Heart right ventricle (tissue), 16 donors: ENCODE data around the gene STK38L. TPM values are rescaled to one million over a fixed set of nuclear protein-coding genes. Genes with fewer than 3 reads are reported as not detected.

Source experiments
- ATAC-seq, 8 donors: fragments of 200-7000 bp; cut with Tn5 transposase; one replicate each; pipeline ENCODE4 v1.9.1; 2020; ENCODE audit warnings: mild to moderate bottlenecking in 8 of 8, moderate library complexity in 8 of 8, moderate number of reproducible peaks in 1 of 8
- DNase-seq, 2 donors: peaks; one replicate each; pipeline ENCODE4 v3.0.0-alpha.2; 2020
- H3K27ac ChIP-seq, 10 donors: fragments of 200-600 bp; sonication (generic) in 2 of 10; one replicate each; pipeline versions ENCODE4 v1.5.0 to v1.8.0; 2020 to 2022; ENCODE audit warnings: mild to moderate bottlenecking in 3 of 10
- H3K27me3 ChIP-seq, 7 donors: fragments of 200-600 bp; one replicate each; pipeline ENCODE4 v1.8.0; 2021 to 2022; ENCODE audit warnings: mild to moderate bottlenecking in 2 of 7
- H3K36me3 ChIP-seq, 9 donors: fragments of 200-600 bp; sonication (generic) in 1 of 9; one replicate each; pipeline versions ENCODE4 v1.5.0 to v1.8.0; 2020 to 2022; ENCODE audit warnings: mild to moderate bottlenecking in 2 of 9
- H3K4me1 ChIP-seq, 9 donors: fragments of 200-600 bp; sonication (generic) in 1 of 9; one replicate each; pipeline versions ENCODE4 v1.5.0 to v1.8.0; 2020 to 2022; ENCODE audit warnings: mild to moderate bottlenecking in 4 of 9
- H3K4me3 ChIP-seq, 10 donors: fragments of 200-600 bp; sonication (generic) in 2 of 10; one replicate each; pipeline versions ENCODE4 v1.5.0 to v1.8.0; 2020 to 2022; ENCODE audit warnings: mild to moderate bottlenecking in 7 of 10, moderate library complexity in 2 of 10
- H3K9me3 ChIP-seq, 11 donors: fragments of 200-600 bp in 10 of 11; sonication (generic) in 2 of 11; one replicate each; pipeline versions ENCODE4 v1.5.0 to v1.8.0; 2013 to 2022; ENCODE audit warnings: mild to moderate bottlenecking in 2 of 11, control low read depth in 1 of 11, moderate library complexity in 1 of 11
- WGBS, 2 donors: extraction: QIAGEN DNeasy Blood & Tissue Kit; methylation state at CpG; one replicate each; pipeline ENCODE4 v1.1.7; 2013; ENCODE audit warnings: inconsistent platforms in 1 of 2; 5-methylcytosine and 5-hydroxymethylcytosine counted together
- intact Hi-C, 10 donors: fragments of 100-400 bp; cut with DNase I; formaldehyde crosslinking; loops; one replicate each; pipeline versions ENCODE4 v1.11.1 to v1.14.2; 2022
- polyA plus RNA-seq, 2 donors: library from polyadenylated mRNA; stranded (reverse); fragments of 200-250 nt; gene quantifications; one replicate each; pipeline ENCODE4 v1.2.3, GENCODE V29; 2013
- total RNA-seq, 10 donors: library from RNA; stranded (reverse); fragmentation: NEBNext Ultra II Directional in 3 of 10; extraction: Animal tissue kit (Norgen Biotek cat#: 25700) in 3 of 10; gene quantifications; one replicate each; pipeline versions ENCODE4 v1.2.1 to v1.2.4, GENCODE V29; 2021 to 2023
- TF ChIP-seq, protein P1 (sequence below), 9 donors: fragments of 200-600 bp; sonication (generic) in 2 of 9; IDR thresholded peaks; one replicate each; pipeline versions ENCODE4 v1.5.0 to v1.8.0; 2021 to 2022; ENCODE audit warnings: antibody characterized with exemption in 9 of 9, mild to moderate bottlenecking in 5 of 9, moderate library complexity in 1 of 9
- donor health status: Arrhythmogenic right ventricular cardiomyopathy.
- donor health status: ischemic (EF 13 %, LVEDD 7.1; RV severe dilation, severe dysfunction).
- donor health status: healthy with polysubstance abuse.
- donor health status: DM: no; HTN: yes; CAD: no.
- donor health status: DM: no; HTN: no; CAD: no.
- donor health status: ischemic (EF 25% LVEDD 6.9; RV normal size, moderate dysfunction).
- donor health status: ischemic (EF 25% LVEDD 5.7; RV mildly dilated, moderate dysfunction).
- donor health status: healthy.
- donor health status: DM: yes; HTN: yes; CAD: no.
- donor health status: Ischemic cardiomyopathy.
- donor health status: ischemic (EF 35%, LVEDD 5.7; RV mildly dilated, moderate dysfunction).
- donor health status: nonischemic (EF 11% LVEDD 7.7; RV severe dilation, severe dysfunction).
- donor health status: DM: yes; HTN: yes; CAD: no.
- donor health status: PGD.
- donor health status: ischemic (EF 29% LVEDD 5.4; RV normal size, mild dysfunction).
- donor health status: nonischemic (EF 23%, LVEDD 6.1; RV moderate dilation, normal function).

The STK38L gene
- total and polyA plus RNA-seq, 12 donors, result 9.5 to 165 (median 82.5) TPM

DNA sequence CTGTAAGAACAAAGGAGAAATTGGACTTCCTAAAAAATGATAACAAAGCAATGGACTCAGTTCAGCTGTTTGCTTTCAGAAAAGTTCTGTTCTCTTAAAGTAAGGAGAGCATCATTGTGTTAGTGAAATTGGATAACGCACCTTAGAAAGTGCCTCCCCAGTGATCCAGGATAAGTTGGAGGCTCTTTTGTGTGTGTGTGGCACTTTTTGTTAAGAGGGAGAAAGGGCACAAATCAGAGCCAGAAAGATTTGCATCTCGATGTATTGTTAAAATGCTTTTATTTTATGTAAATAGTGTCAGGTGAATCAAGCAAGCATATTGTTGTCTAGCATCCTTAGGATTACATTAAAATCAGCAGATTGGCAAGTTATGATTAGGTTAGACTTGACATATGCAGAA, 2.1 kb downstream of the STK38L start:
- Histone ChIP-seq H3K27me3 (no peaks in the 10 kb centered on the region), H3K4me3 (peak overlapping the region in 9 of 10 donors; percentile 62 to 94 (median 82)), H3K9me3 (no peaks in the 10 kb centered on the region), H3K4me1 (peaks cover 0 to 60% (median 45%) of the 10 kb centered on the region in 9 donors), H3K36me3 (no peaks in the 10 kb centered on the region), H3K27ac (peak overlapping the region in 6 of 10 donors; percentile 89 to 95 (median 94))
- TF ChIP-seq, protein P1, sequence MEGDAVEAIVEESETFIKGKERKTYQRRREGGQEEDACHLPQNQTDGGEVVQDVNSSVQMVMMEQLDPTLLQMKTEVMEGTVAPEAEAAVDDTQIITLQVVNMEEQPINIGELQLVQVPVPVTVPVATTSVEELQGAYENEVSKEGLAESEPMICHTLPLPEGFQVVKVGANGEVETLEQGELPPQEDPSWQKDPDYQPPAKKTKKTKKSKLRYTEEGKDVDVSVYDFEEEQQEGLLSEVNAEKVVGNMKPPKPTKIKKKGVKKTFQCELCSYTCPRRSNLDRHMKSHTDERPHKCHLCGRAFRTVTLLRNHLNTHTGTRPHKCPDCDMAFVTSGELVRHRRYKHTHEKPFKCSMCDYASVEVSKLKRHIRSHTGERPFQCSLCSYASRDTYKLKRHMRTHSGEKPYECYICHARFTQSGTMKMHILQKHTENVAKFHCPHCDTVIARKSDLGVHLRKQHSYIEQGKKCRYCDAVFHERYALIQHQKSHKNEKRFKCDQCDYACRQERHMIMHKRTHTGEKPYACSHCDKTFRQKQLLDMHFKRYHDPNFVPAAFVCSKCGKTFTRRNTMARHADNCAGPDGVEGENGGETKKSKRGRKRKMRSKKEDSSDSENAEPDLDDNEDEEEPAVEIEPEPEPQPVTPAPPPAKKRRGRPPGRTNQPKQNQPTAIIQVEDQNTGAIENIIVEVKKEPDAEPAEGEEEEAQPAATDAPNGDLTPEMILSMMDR (IDR thresholded peaks at IDR 0.05), result no peak
- no peak for ATAC-seq
- DNase-seq, result no peak
- intact Hi-C loops, result loop anchor here in 7 of 10 donors (5.0 to 10.0 kb wide), 10 partner anchors 36 to 311 kb away; partner anchors contain the start of genes TM7SF3 (in 2 of the 7), FGFR1OP2 (in 1 of the 7), INTS13 (in 1 of the 7) and MED21 (in 1 of the 7)
- 56% methylated on average over 2 of the region's 2 CpGs for WGBS, 2 donors

DNA sequence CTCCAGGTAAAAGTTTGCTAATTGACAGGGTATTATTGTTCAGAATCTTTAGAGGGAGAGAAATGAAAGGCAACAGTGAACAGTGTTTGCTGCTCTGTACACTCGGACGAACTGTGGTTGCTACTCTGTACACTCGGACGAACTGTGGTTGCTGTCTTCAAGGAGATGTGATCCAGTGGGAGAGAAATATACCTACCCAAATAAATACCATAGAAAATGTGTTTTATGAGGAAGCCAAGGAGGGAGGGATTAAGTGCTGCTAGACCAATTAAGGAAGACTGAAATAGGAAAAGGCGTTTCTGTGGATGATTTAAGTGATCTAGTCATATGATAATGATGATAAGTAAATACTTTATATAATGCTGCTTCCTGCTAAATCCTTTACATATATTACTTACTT, 2.7 kb downstream of the STK38L start:
- ATAC-seq (no peak), DNase-seq (no peak)
- Histone ChIP-seq H3K27me3 (no peaks in the 10 kb centered on the region), H3K4me1 (peaks cover 0 to 66% (median 51%) of the 10 kb centered on the region in 9 donors), H3K4me3 (peak overlapping the region in 8 of 10 donors; percentile 62 to 94 (median 84)), H3K27ac (peak overlapping the region in 4 of 10 donors; percentile 89 to 95 (median 93)), H3K36me3 (no peaks in the 10 kb centered on the region), H3K9me3 (no peaks in the 10 kb centered on the region)
- intact Hi-C loops, result loop anchor here in 7 of 10 donors (5.0 to 10.0 kb wide), 10 partner anchors 36 to 312 kb away; partner anchors contain the start of genes TM7SF3 (in 2 of the 7), FGFR1OP2 (in 1 of the 7), INTS13 (in 1 of the 7) and MED21 (in 1 of the 7)
- 40 to 55% methylated on average over 5 of the region's 5 CpGs for WGBS, 2 donors
- TF ChIP-seq, protein P1 (IDR thresholded peaks at IDR 0.05), result no peak

DNA sequence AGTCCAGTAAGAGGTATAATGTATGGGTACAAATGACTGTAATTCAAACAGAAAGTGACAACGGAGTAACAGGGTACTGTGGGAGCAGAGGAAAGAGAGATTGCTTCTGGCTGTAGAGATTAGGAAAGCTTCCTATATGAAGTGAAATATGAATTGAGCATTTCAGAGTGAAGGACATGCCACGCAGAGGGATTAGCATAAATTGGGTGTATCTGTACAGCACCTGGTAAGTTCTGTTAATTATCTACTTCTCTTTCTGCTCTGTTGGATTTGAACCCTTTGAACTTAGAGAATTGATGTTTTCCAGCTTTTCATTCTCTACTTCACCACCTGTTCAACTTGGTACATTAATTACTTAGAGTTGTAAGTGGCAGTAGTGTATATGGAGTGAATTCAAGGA, 8.8 kb downstream of the STK38L start:
- intact Hi-C loops, result loop anchor here in 1 of 10 donors (5.0 kb wide), 1 partner anchor 39 kb away; no protein-coding TSS in a partner anchor

DNA sequence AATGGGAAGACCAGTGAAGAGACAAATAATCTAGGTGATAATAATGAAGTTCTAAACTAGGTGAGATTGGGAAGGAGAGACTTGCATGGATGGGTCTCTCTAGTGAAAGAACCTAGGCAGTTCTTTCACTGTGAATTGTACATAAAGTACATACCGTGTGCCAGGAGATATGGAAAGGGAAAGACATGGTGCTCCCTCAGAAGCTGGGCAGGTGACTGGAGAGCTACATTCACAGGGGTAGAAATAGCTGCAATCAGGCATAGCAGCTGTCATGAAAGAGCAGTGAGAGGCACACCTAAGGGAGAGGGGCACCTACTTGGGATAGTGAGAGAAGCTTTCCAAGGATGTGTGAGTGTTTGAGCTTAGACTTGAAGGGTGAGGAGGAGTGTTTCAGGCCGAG, 9.3 kb downstream of the STK38L start:
- peaks cover 0 to 91% (median 53%) of the 10 kb centered on the region in 9 donors for H3K4me1 ChIP-seq
- H3K27me3 ChIP-seq, result no peaks in the 10 kb centered on the region
- ATAC-seq (peak in 3 of 8 donors; percentile 18 to 63 (median 44)), DNase-seq (no peak)
- peak overlapping the region in 1 of 10 donors; percentile 18 for H3K27ac ChIP-seq
- WGBS, 2 donors, result 71 to 75% methylated on average over 2 of the region's 2 CpGs
- H3K36me3 ChIP-seq, result peaks cover 0 to 5% (median 0%) of the 10 kb centered on the region in 9 donors
- TF ChIP-seq, protein P1 (IDR thresholded peaks at IDR 0.05), result no peak
- no peaks in the 10 kb centered on the region for H3K9me3 ChIP-seq
- H3K4me3 ChIP-seq, result no peak overlapping the region
- intact Hi-C loops, result loop anchor here in 1 of 10 donors (5.0 kb wide), 1 partner anchor 39 kb away; no protein-coding TSS in a partner anchor

More for the DNA sequence above, 8.8 kb downstream of the STK38L start:
- Histone ChIP-seq H3K9me3 (no peaks in the 10 kb centered on the region), H3K4me3 (no peak overlapping the region), H3K36me3 (peaks cover 0 to 5% (median 0%) of the 10 kb centered on the region in 9 donors), H3K4me1 (peaks cover 0 to 93% (median 51%) of the 10 kb centered on the region in 9 donors), H3K27ac (peak overlapping the region in 1 of 10 donors; percentile 32), H3K27me3 (no peaks in the 10 kb centered on the region)
- TF ChIP-seq, protein P1 (IDR thresholded peaks at IDR 0.05), result no peak
- 71 to 79% methylated on average over 2 of the region's 2 CpGs for WGBS, 2 donors
- ATAC-seq, result no peak
- no peak for DNase-seq
